ENCODE measurements around the gene FBXO28. TPM values are rescaled to one million over a fixed set of nuclear protein-coding genes. Genes with fewer than 3 reads are reported as not detected.

Gene FBXO28
- total and polyA plus RNA-seq, 2 donors (not counting 1 experiment from before 2014, with no cell fraction given): 25.3 to 34.3 TPM

- Histone ChIP-seq H3K4me1 (ENCODE audit: control insufficient read depth, extremely low read depth, insufficient read depth, low read length) (no peaks in the 10 kb centered on the region), H3K36me3 (ENCODE audit: control insufficient read depth, insufficient read depth, low read length) (no peaks in the 10 kb centered on the region), H3K27me3 (ENCODE audit: control insufficient read depth, insufficient read depth, low read length) (no peaks in the 10 kb centered on the region), H3K79me2 (ENCODE audit: control insufficient read depth, insufficient read depth, low read length) (peaks cover 37% of the 10 kb centered on the region), H3K4me3 (replicated peaks in 1 of 4; ENCODE audit: control extremely low read depth in 1 of 4, insufficient read depth in 1 of 4, low read depth in 3 of 4, low read length in 4 of 4) (no peak overlapping the region), H2AFZ (ENCODE audit: low read length) (no peak overlapping the region), H4K20me1 (ENCODE audit: control insufficient read depth, extremely low read depth, insufficient read depth, low read length) (peaks cover under 1% of the 10 kb centered on the region), H3K4me2 (ENCODE audit: extremely low read depth, insufficient read depth, low read length) (no peak overlapping the region), H3K27ac (ENCODE audit: insufficient read depth, low read length) (no peak overlapping the region), H3K9me3 (ENCODE audit: control insufficient read depth, insufficient read depth, low read depth, low read length) (no peaks in the 10 kb centered on the region), H3K9ac (ENCODE audit: insufficient read depth, low read length) (no peak overlapping the region)
- DNase-seq (ENCODE audit: low read depth in 2 of 2): no peak
- TF ChIP-seq, protein P1, sequence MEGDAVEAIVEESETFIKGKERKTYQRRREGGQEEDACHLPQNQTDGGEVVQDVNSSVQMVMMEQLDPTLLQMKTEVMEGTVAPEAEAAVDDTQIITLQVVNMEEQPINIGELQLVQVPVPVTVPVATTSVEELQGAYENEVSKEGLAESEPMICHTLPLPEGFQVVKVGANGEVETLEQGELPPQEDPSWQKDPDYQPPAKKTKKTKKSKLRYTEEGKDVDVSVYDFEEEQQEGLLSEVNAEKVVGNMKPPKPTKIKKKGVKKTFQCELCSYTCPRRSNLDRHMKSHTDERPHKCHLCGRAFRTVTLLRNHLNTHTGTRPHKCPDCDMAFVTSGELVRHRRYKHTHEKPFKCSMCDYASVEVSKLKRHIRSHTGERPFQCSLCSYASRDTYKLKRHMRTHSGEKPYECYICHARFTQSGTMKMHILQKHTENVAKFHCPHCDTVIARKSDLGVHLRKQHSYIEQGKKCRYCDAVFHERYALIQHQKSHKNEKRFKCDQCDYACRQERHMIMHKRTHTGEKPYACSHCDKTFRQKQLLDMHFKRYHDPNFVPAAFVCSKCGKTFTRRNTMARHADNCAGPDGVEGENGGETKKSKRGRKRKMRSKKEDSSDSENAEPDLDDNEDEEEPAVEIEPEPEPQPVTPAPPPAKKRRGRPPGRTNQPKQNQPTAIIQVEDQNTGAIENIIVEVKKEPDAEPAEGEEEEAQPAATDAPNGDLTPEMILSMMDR (conservative IDR thresholded peaks at IDR 0.05 in 1 of 2, IDR thresholded peaks at IDR 0.05 in 1 of 2; ENCODE audit: low read depth in 1 of 2, low read length in 2 of 2): no peak
These were observed 906 bp upstream of the FBXO28 start for GRCh38 chr1:224113005-224113404.

- H3K4me3 ChIP-seq (replicated peaks in 1 of 4; ENCODE audit: control extremely low read depth in 1 of 4, insufficient read depth in 1 of 4, low read depth in 3 of 4, low read length in 4 of 4): peak overlapping the region; percentile 78 to 98 (median 91)
- H4K20me1 ChIP-seq (ENCODE audit: control insufficient read depth, extremely low read depth, insufficient read depth, low read length): peaks cover 3% of the 10 kb centered on the region
- TF ChIP-seq EZH2 (IDR thresholded peaks at IDR 0.05; ENCODE audit: low read length, missing control alignments): no peak
- TF ChIP-seq, protein P1 (conservative IDR thresholded peaks at IDR 0.05 in 1 of 2, IDR thresholded peaks at IDR 0.05 in 1 of 2; ENCODE audit: low read depth in 1 of 2, low read length in 2 of 2): no peak
- peak overlapping the region; percentile 94 for H2AFZ ChIP-seq (ENCODE audit: low read length)
- peak overlapping the region; percentile 93 for H3K27ac ChIP-seq (ENCODE audit: insufficient read depth, low read length)
- H3K4me2 ChIP-seq (ENCODE audit: extremely low read depth, insufficient read depth, low read length): peak overlapping the region; percentile 79
- H3K9me3 ChIP-seq (ENCODE audit: control insufficient read depth, insufficient read depth, low read depth, low read length): no peaks in the 10 kb centered on the region
- peak overlapping the region; percentile 94 for H3K9ac ChIP-seq (ENCODE audit: insufficient read depth, low read length)
- no peaks in the 10 kb centered on the region for H3K4me1 ChIP-seq (ENCODE audit: control insufficient read depth, extremely low read depth, insufficient read depth, low read length)
- H3K36me3 ChIP-seq (ENCODE audit: control insufficient read depth, insufficient read depth, low read length): no peaks in the 10 kb centered on the region
- no peaks in the 10 kb centered on the region for H3K27me3 ChIP-seq (ENCODE audit: control insufficient read depth, insufficient read depth, low read length)
- no peak for DNase-seq (ENCODE audit: low read depth in 2 of 2)
- peaks cover 40% of the 10 kb centered on the region for H3K79me2 ChIP-seq (ENCODE audit: control insufficient read depth, insufficient read depth, low read length)
These were observed 380 bp upstream of the FBXO28 start for GRCh38 chr1:224113545-224113917.

DNA sequence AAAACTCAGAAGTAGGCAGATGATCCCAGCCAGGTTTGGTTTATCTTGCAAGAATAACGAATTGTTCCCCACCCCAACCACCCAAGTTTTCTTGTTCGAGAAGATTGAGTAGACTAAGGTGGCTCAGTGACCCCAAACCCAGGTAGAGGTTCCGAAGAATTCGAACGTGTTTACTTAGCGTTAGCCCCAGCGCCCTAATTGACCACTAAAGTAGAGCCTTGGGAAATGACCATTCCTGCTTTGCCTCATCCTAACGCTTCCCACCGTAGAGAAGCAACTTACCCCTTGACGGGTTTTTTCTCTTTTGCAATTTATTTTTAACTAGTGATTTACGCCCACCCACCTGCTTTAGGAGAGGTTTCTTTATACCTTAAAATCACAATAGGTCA, 870 bp downstream of the FBXO28 start:
- no peak overlapping the region for H2AFZ ChIP-seq (ENCODE audit: low read length)
- H3K4me1 ChIP-seq (ENCODE audit: control insufficient read depth, extremely low read depth, insufficient read depth, low read length): no peaks in the 10 kb centered on the region
- H3K9me3 ChIP-seq (ENCODE audit: control insufficient read depth, insufficient read depth, low read depth, low read length): no peaks in the 10 kb centered on the region
- H3K27me3 ChIP-seq (ENCODE audit: control insufficient read depth, insufficient read depth, low read length): no peaks in the 10 kb centered on the region
- TF ChIP-seq, protein P1 (conservative IDR thresholded peaks at IDR 0.05 in 1 of 2, IDR thresholded peaks at IDR 0.05 in 1 of 2; ENCODE audit: low read depth in 1 of 2, low read length in 2 of 2): no peak
- TF ChIP-seq EZH2 (IDR thresholded peaks at IDR 0.05; ENCODE audit: low read length, missing control alignments): no peak
- peak overlapping the region; percentile 78 to 98 (median 91) for H3K4me3 ChIP-seq (replicated peaks in 1 of 4; ENCODE audit: control extremely low read depth in 1 of 4, insufficient read depth in 1 of 4, low read depth in 3 of 4, low read length in 4 of 4)
- peaks cover 3% of the 10 kb centered on the region for H4K20me1 ChIP-seq (ENCODE audit: control insufficient read depth, extremely low read depth, insufficient read depth, low read length)
- peaks cover 48% of the 10 kb centered on the region for H3K79me2 ChIP-seq (ENCODE audit: control insufficient read depth, insufficient read depth, low read length)
- peak overlapping the region; percentile 94 for H3K9ac ChIP-seq (ENCODE audit: insufficient read depth, low read length)
- peak overlapping the region; percentile 77 for H3K4me2 ChIP-seq (ENCODE audit: extremely low read depth, insufficient read depth, low read length)
- no peaks in the 10 kb centered on the region for H3K36me3 ChIP-seq (ENCODE audit: control insufficient read depth, insufficient read depth, low read length)
- H3K27ac ChIP-seq (ENCODE audit: insufficient read depth, low read length): peak overlapping the region; percentile 93
- peak in 1 of 2 donors; percentile 3 for DNase-seq (ENCODE audit: low read depth in 2 of 2)
